Activated naive CD4-positive, alpha-beta T cell (primary cell): ENCODE measurements around the gene SOCS1.
"Not testable (repeated sequence)": the region's sequence is repeated elsewhere in the genome, so short reads cannot be mapped to it uniquely, and the experiment has no call there.

Experiments
- DNase-seq, 4 experiments: peaks; one replicate each; lab custom pipeline; 2025; lab: John Stamatoyannopoulos, UW

The SOCS1 gene, protein sequence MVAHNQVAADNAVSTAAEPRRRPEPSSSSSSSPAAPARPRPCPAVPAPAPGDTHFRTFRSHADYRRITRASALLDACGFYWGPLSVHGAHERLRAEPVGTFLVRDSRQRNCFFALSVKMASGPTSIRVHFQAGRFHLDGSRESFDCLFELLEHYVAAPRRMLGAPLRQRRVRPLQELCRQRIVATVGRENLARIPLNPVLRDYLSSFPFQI

DNA sequence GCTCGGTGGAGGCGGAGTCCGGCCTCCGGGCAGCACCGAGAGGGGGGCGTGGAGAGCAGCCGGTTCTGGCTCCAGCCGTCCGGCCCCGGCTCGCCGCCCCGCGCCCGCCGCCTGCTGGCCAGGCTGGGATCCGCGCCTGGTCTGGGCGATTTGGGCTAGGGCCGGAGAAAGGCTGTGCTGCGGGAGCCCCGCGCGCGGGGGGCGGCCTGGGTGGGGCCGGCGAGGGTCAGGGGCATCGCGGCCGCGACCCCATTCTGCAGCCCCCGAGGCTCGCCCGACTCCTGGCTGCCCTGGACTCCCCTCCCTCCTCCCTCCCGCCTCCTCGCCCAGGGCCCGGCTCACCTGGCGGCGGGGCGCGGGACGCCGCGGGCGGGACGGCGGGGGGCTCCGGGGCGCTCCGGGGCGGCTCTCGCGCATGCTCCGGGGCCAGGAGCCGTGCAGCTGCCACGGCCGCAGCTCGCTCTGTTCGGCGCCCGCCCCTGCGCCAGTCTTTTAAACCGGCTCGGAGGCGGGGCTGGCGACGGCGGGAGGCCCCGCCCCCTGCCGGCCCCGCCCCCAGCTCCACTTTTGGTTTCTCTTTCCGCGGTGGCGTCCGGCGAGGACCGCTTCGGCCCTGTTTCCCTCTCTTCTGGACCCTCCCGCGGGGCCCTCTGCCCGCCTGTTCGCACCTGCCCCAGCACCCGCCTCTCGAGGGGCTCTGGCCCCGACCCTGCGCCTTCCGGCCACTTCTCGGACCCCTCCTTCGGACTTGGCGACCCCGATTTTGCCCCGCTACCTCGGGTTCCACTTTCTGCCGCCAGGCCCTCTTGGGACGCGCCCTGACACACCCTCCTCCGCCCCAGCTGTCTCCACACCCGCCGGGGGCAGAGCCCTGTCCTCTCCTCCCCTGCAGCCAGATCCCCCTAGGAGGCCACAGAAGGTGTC, at the start of gene SOCS1:
Gene SOCS1, minus strand, starts transcription at position 468 of the 924 bp plus-strand sequence. CDS start 726 bp downstream, outside the sequence.
- DNase-seq: peak; percentile 77 to 89 (median 78)

DNA sequence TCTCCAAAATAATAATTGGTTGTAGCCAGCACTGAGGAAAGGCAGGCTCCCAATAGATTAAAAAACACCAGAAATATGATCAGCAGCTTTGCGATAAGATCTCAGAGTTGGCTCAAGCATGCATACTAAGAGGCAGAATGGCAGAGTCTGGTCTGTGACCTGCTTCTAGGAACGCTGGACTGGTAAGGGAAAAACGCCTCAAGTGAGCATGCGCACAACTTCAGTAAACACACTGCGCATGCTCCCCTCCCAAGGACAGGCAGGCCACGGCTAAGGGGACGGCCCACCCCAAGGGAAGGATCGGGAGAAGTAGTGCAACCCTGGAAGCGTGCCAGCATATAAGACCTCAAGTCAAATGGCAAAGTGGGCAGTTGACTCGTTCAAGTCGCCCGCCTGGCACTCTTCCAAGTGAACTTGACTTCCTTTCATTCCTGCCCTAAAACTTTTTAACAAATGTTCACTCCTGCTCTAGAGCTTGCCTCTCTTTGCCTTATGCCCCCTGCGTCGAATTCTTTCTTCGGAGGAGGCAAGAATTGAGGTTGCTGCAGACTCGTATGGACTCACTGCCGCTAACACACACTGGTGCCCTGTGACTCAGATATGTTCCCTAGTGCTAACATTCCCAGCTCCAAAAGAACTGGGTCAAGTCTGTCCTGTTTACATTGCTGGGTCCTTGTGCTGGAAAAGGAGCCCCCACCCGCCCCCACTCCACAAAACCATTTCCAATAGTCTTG, 47.6 kb upstream of the SOCS1 start:
- DNase-seq: no peak

DNA sequence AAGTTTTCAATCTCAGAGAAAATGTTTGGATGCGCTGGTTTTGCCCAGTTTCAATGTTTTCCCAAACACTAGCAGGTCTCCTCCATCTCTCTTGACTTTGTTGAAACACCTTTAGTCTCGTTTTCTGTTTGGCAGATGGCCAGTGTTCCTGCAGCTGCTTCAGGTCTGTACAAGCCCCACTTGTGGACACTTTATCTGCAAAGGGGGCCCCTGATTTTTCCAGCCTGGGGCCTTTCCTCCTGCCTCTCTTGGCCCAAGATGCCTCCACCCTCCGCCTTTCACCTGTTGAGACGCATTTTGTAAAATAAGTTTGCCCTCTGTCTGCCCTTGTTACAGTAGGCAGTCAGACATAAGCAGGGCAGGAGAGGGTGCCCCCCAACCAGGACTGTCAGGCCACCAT, 47.0 kb upstream of the SOCS1 start:
- no peak for DNase-seq

DNA sequence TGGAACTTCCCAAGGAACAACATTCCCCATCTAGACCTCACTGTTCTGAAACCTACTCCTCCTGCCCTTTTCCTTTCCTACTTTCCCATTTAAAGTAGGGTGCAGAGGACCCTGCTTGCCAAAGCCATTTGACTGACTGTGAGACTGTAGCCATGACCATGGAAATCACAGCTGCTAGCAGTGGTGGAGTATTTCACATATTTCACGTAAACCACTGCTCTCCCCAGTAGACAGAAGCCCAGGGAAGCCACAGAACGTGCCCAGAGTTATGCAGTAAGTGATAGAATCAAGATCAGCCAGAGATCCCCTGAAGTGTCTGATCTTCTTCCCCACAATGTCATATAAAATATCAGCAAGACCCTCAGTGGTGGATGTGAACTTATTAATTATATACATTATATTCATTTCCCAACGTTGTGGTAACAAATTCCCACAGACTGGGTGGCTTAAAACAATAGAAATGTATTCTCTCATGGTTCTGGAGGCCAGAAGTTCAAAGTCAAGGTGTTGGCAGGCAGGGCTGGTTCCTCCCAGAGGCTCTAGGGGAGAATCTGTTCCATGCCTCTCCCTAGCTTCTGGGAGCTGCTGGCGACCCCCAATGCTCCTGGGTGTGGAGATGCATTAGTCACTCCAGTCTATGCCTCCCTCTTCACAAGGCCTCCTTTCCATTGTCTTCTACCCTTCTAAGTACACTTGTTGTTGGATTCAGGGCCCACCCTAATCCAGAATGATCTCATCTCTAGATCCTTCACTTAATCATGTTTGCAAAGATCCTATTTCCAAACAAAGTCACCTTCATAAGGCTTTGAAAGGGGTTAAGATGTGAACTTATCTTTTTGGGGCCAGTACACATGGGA, 45.9 kb upstream of the SOCS1 start:
- DNase-seq: no peak

DNA sequence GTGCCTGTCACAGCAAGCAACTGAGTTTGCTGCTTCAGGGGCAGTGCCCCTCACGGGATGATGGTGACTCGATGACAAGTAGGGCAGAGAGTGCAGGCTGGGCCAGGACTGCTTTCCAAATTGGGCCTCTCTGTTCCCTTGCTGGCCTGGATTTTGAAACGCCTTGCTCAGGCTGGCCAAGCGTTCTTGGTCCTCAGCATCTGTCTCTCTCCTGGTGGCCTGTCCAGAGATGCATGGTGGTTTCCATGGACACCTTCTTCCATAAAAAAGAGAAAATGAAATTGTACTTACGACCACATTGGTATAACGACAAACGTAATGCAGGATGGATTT, 44.5 kb upstream of the SOCS1 start:
- DNase-seq: no peak

DNA sequence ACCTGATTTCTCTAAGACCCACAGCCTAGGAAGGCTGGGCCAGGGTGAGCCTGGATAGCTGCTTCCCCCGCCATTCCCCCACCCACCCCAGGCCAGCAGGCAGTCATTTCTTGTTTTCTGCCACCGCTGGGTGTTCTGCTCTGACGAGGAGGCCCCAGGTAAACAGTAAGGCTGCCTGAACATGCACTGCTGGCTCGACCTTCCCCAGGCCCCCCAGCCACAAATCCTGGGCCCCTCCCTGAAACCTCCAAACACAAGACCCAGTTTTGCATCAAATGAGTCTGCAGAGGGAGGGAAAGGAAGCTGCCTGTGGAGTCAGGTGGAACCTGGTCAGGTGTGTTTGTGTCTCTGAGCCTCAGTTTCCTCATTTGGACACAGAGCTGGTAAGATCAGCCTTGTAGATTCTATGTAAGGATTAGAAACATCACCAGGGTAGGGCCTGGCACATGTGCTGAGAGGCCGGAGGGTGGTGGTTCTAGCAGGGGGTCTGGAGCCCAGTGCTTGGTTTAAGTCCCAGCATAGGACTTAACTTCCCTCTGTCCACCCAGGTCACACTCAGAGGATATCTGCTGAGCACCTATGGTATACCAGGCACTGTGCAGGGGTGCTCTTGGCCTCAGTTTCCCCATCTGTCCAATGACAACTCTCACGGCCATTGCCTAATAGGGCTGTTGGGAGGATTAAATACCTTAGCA, 44.0 kb upstream of the SOCS1 start:
- DNase-seq: no peak

DNA sequence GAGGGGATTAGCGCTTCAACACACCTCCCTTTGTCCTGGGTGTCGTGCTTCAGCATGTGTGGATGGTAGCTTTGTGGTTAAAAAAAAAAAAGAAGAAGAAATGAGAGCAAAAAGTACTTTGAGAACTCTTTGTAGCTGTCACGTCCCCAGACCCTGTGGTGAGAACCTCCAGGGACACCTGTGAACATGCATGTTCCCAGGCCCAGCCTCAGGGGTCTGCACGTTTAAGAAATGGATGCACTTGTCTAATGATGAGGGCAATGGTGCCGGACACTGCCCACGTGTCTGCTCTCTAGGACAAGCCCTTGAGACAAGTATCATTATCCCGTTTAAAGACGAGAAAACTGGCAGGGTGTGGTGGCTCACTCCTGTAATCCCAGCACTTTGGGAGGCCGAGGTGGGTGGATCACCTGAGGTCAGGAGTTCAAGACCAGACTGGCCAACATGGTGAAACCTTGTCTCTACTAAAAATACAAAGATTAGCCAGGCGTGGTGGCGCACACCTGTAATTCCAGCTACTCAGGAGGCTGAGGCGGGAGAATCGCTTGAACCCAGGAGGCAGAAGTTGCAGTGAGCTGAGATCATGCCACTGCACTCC, 43.0 kb upstream of the SOCS1 start:
- not testable (repeated sequence) for DNase-seq

DNA sequence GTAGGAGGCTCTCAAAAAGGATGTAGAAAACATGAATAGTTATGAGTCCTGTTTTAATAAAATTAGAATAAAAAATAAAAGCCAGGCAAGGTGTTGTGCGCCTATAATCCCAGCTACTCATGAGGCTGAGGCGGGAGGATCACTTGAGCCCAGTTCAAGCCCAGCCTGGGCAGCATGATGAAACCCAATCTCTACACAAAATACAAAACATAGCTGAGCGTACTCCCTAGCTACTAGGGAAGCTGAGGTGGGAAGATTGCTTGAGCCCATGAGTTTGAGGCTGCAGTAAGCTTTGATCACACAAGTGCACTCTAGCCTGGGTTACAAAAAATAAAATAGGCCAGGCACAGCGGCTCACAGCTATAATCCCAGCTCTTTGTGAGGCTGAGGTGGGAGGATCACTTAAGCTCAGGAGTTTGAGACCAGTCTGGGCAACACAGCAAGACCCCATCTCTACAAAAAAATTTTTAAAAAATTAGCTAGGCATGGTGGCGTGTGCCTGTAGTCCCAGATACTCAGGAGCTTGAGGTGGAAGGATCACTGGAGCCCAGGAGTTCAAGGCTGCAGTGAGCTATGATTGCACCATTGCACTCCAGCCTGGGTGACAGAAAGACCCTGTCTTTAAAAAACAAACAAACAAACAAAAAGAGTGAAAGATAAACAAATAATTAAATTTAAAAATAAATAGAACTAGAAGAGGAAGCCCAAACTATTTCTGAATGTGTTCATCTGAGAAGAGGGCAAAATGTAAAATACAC, 42.3 kb upstream of the SOCS1 start:
- no peak for DNase-seq

DNA sequence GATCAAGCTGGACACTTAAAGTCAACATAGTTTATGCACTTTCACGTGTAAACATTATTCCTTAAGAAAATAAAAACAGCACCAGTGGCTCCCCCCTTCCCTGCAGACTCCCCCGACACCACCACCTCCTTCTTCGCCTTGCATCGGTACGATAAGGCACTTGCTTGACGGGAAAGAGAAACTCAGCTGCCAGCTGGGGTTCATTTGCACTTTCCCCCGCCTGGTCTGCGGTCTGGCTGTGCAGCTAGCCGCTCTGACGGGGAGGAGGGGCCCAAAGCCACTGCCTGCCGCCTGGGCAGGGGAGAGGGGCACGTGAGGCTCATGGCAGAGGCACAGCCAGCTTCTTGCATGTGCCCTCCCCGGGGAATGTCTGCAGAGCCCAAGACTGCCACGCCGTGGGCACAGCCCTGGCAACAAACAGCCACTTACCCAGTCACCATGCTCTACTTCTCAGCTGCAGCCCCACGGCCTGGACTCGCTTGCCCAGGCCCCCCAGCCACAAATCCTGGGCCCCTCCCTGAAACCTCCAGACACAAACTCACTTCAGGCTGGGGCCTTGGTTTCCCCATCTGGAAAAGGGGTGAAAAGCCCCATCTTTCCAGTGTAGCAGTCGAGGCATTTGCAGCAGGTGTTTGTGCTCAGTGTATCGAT, 41.6 kb upstream of the SOCS1 start:
- peak in 2 of 4 experiments; percentile 38 to 61 for DNase-seq

DNA sequence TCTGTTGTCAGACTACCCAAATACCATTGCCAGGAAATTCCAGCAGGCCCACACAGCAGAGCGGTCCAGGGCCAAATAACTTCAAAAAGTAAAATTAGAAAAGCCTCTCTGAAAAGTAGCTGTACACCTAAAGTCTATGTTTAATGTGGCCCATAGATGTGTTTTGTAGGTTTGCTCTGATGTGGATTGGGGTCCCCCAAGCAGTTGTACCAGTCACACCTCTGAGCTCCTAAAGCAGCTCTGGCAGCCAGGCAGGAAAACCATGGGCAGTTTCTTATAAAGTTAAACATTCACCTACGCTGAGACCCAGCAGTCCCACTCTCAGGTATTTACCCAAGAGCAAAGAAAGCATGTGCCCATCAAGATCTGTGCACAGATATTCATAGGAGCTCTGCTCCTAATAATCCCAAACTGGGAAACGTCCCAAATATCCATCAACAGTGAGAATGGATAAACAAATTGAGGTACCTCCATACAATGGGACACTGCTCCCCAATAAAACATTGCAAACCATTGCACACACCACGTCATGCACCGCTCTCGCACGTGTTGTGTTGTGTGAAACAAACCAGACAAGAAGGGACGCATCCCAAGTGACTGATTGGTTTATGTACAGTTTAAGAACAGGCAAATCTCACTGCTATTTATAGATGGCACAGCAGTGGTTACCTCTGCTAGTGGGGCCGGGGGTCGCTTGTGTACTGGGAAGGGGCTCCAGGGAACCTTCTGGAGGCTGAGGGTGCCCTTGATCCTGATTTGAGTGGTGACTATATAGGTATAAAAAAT, 40.9 kb upstream of the SOCS1 start:
- no peak for DNase-seq

DNA sequence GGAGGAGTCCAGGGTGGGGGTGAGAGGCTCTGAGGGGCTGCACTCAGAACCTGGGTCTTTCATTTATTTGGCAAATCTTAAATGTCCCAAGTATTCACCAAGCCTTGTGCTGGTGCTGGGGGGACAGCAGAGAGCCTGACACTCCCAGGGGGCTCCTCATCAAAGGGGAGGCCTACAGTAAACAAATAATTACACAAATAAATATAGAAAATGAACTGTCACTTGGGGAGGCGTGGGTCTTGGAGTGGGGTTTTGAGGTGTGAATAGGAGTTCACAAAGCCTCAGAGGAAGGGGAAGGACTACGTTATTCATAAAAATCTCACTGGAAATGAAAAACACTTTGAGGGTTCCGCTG, 40.3 kb upstream of the SOCS1 start:
- DNase-seq: no peak

DNA sequence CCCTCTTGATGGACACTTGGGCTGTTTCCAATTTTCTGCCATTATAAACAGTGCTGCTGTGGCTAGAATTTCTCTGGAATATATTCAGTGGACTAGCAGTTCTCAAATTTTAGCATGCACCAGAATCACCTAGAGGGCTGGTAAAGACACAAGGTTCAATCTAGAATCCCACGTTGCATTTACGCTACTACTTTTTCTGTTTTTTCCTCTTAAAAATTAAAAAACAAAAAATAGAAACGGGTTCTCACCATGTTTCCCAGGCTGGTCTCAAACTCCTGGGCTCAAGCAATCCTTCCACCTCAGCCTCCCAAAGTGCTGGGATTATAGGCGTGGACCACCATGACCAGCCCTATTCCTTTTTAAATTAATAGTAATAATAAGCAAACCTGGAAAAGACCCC, 39.7 kb upstream of the SOCS1 start:
- DNase-seq: no peak

DNA sequence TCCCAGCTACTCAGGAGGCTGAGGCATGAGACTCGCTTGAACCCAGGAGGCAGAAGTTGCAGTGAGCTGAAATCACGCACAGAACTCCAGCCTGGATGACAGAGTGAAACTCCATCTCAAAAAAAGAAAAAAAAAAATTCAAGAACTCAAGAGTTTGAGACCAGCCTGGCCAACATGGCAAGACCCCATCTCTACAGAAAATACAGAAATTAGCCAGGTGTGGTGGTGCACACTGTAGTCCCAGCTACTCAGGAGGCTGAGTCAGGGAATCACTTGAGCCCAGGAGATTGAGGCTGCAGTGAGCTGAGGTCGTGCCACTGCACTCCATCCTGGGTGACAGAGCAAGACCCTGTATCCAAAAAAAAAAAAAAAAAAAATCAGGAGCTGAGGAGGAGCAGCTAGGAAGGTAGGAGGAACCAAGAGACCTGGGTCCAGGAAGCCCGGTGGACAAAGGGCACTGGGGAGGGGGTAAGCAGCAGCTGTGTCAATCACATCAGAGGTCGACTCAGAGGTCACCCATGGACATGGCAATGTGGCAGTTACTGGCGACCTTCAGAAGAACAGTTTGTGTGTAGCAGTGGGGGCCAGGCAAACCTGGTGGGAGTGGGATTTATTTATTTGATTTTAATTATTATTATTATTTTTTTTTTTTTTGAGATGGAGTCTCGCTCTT, 36.2 kb upstream of the SOCS1 start:
- no peak for DNase-seq

DNA sequence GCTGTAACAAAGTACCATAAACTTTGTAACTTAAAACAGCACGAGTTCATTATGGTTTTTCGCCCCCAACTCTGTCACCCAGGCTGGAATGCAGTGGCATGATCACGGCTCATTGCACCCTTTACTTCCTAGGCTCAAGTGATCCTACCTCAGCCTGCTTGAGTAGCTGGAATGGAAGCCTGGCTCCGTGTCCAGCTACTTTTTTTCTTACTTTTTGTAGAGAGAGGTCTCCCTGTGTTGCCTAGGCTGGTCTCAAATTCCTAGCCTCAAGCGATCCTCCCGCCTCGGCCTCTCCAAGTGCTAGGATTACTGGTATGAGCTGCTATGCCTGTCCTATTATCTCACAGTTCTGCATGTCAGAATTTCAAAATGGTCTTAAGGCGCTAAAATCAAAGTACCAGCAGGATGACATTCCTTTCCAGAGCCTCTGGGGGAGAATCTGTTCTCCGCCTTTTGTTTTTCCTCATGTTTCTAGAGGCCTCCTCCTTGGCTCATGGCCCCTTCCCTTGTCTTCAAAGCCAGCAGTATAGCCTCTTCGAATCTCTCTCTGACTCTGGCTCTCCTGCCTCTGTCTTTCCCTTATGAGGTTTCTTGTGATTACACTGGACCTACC, 35.2 kb upstream of the SOCS1 start:
- DNase-seq: no peak

DNA sequence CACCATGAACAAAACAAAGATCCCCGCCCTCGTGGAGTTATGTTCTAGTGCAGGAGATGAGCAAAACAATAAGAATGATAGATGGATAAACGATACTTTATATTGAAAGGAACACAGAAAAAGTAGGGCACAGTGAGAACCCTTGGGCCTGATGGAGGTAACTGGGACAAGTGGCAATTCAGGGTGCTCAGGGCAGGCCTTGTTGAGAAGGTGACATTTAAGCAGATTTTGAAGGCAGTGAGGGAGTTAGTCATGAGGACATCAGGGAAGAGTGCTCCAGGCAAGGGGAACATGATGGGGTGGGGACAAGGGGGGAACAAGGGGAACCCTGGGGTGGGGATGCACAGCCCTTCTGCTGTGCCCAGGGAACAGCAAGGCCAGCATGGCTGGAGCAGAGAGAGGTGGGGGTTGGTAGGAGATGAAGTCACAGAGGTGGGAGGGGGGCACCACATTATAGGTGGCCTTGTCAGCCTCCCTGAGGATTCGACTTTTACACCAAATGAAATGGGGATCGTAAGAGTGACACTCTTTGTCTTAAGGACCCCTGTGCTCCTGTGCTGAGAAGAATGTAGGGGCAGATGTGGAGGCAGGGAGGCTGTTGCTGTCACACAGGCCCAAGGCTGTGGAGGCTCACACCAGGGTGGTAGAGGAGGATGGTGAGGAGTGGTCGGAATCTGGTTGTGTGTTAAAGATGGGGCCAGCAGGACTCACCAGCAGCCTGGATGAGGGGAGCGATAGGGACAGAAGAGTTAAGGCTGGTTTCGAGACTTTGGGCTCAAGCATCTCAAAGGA, 34.3 kb upstream of the SOCS1 start:
- DNase-seq: no peak

DNA sequence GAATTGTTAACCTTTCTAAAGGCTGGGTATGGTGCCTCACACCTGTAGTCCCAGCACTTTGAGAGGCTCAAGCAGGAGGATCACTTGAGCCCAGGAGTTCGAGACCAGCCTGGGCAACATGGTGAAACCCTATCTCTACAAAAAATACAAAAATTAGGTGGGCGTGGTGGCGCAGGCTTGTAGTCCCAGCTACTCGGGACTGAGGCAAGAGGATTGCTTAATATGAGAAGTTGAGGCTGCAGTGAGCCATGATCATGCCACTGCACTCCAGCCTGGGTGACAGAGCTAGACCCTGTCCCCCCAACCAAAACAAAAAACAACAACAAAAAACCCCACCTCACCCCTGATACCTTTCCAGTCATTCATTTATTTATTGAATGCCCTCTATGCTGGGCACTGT, 33.7 kb upstream of the SOCS1 start:
- DNase-seq: not testable (repeated sequence)

DNA sequence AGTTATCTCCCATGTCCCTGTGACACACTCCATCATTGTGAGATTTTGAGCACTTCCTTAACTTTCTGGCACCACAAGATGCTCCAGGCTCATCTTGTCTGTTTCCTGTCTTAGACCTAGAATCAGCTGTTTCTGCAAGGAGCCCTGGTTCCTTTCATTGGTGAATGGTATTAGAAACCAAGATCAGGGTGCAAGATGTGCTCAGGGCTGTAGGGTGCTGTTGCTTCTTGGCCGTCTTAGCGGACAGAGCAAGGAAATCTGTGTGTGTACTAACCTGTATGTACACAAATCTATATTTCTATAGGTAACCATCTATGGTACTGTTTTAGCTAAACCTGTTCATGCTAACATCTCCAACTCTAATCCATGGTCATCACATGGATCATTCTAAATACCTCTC, 33.2 kb upstream of the SOCS1 start:
- DNase-seq: no peak
